ENCODE results near the gene CCL24. TPM values are rescaled to one million over a fixed set of nuclear protein-coding genes. Genes with fewer than 3 reads are reported as not detected.
"Not testable (repeated sequence)": the region's sequence is repeated elsewhere in the genome, so short reads cannot be mapped to it uniquely, and the experiment has no call there.

CCL24 gene
- total RNA-seq, 1 donor from 2014 or later = not detected

DNA sequence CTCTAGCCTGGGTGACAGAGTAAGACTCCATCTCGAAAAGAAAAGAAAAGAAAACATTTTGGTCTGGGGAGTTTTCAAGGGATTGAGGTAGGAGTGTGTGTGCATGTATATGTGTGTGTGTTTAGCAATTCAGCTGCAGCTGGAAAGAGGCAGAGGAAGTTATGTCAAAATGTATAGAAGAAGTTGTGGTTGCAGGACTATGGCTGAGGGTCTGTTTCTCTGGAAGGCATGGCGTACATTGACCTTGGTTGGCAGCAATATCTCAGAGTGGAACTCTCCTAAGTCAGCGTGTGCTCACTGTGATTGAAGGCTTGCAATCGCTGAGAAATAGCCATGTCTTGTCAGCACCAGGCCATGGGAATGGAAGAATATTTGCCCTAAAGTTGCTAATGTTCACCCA is 36.6 kb upstream of the CCL24 start:
- TF ChIP-seq, protein P1, sequence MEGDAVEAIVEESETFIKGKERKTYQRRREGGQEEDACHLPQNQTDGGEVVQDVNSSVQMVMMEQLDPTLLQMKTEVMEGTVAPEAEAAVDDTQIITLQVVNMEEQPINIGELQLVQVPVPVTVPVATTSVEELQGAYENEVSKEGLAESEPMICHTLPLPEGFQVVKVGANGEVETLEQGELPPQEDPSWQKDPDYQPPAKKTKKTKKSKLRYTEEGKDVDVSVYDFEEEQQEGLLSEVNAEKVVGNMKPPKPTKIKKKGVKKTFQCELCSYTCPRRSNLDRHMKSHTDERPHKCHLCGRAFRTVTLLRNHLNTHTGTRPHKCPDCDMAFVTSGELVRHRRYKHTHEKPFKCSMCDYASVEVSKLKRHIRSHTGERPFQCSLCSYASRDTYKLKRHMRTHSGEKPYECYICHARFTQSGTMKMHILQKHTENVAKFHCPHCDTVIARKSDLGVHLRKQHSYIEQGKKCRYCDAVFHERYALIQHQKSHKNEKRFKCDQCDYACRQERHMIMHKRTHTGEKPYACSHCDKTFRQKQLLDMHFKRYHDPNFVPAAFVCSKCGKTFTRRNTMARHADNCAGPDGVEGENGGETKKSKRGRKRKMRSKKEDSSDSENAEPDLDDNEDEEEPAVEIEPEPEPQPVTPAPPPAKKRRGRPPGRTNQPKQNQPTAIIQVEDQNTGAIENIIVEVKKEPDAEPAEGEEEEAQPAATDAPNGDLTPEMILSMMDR (IDR thresholded peaks at IDR 0.05; ENCODE audit: insufficient read depth, low read length, severe bottlenecking) = no peak
- FAIRE-seq (peak; percentile 13), DNase-seq (ENCODE audit: low read depth) (no peak)
- Histone ChIP-seq H3K27me3 (ENCODE audit: control insufficient read depth, insufficient read depth, low read length) (no peaks in the 10 kb centered on the region), H3K36me3 (ENCODE audit: control insufficient read depth, insufficient read depth, low read length) (no peaks in the 10 kb centered on the region), H3K4me3 (ENCODE audit: low read depth, low read length) (no peak overlapping the region)

DNA sequence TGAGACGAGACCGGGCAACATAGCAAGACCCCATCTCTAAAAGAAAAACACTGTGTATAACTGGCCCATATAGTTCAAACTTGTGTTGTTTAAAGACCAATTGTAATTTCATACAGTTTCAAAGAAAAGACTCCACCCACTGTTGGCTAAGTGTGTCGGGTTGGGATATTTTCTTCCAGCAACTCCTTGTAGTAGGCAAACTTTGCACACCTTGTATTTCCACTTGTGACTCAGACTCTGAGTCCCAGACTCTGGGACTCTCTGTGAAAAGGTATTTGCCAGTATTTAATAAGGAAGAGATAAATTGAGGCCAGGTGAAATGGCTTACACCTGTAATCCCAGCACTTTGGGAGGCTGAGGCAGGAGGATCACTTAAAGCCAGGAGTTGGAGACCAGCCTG is 36.0 kb upstream of the CCL24 start:
- FAIRE-seq (no peak), DNase-seq (ENCODE audit: low read depth) (peak; percentile 78)
- Histone ChIP-seq H3K27me3 (ENCODE audit: control insufficient read depth, insufficient read depth, low read length) (no peaks in the 10 kb centered on the region), H3K36me3 (ENCODE audit: control insufficient read depth, insufficient read depth, low read length) (no peaks in the 10 kb centered on the region), H3K4me3 (ENCODE audit: low read depth, low read length) (no peak overlapping the region)
- TF ChIP-seq, protein P1 (IDR thresholded peaks at IDR 0.05; ENCODE audit: insufficient read depth, low read length, severe bottlenecking) = no peak

DNA sequence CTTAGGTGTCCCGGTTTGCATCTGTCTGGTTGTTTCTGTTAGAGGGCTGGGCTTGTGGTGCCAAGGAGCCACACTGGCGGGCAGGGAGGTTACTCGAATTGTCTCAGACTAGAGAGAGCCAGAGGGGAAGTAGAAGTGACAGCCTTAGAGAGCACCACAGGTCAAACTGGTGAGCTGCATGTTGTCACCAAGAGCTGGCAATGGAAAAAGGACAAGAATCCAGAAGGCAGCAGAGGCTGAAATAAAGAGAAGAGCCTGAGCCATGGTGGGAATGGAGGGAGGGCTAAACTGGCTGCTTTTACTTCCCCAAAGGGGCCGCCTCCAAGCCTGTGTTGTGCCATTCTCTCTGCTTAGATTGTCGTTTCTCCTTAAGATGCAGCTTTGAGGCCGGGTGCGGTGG is 34.1 kb upstream of the CCL24 start:
- DNase-seq (ENCODE audit: low read depth) (no peak), FAIRE-seq (no peak)
- Histone ChIP-seq H3K27me3 (ENCODE audit: control insufficient read depth, insufficient read depth, low read length) (no peaks in the 10 kb centered on the region), H3K36me3 (ENCODE audit: control insufficient read depth, insufficient read depth, low read length) (no peaks in the 10 kb centered on the region), H3K4me3 (ENCODE audit: low read depth, low read length) (no peak overlapping the region)
- TF ChIP-seq, protein P1 (IDR thresholded peaks at IDR 0.05; ENCODE audit: insufficient read depth, low read length, severe bottlenecking) = no peak

DNA sequence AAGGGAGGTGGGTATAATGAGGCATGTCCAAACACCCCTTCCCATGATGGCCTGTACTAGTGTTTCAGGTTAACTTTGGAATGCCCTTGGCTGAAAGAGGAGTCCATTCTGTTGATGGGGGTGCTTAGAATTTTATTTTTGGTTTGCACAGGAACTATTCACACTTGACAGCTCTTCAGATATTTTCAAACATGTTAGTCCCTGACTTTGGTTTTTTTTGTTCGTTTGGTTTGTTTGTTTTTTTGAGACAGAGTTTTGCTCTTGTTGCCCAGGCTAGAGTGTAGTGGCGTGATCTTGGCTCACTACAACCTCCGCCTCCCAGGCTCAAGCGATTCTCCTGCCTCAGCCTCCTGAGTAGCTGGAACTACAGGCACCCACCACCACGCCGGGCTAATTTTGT is 31.5 kb upstream of the CCL24 start:
- not testable (repeated sequence) for H3K4me3 ChIP-seq (ENCODE audit: low read depth, low read length); FAIRE-seq; H3K36me3 ChIP-seq (ENCODE audit: control insufficient read depth, insufficient read depth, low read length); DNase-seq (ENCODE audit: low read depth); H3K27me3 ChIP-seq (ENCODE audit: control insufficient read depth, insufficient read depth, low read length)

DNA sequence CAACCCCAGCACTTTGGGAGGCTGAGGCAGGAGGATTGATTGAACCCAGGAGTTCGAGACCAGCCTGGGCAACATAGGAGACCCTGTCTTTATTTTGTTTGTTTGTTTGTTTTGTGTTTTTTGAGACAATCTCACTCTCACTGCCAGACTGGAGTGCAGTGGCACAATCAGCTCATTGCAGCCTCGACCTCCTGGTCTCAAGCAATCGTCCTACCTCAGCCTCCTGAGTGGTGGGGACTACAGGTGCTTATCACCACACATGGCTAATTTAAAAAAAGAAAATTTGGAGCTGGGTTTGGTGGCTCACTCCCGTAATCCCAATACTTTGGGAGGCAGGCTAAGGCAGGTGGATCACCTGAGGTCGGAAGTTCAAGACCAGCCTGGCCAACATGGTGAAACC is 30.6 kb upstream of the CCL24 start:
- FAIRE-seq (no peak), DNase-seq (ENCODE audit: low read depth) (no peak)
- TF ChIP-seq, protein P1 (IDR thresholded peaks at IDR 0.05; ENCODE audit: insufficient read depth, low read length, severe bottlenecking) = no peak
- Histone ChIP-seq H3K4me3 (ENCODE audit: low read depth, low read length) (no peak overlapping the region), H3K36me3 (ENCODE audit: control insufficient read depth, insufficient read depth, low read length) (no peaks in the 10 kb centered on the region), H3K27me3 (ENCODE audit: control insufficient read depth, insufficient read depth, low read length) (no peaks in the 10 kb centered on the region)

DNA sequence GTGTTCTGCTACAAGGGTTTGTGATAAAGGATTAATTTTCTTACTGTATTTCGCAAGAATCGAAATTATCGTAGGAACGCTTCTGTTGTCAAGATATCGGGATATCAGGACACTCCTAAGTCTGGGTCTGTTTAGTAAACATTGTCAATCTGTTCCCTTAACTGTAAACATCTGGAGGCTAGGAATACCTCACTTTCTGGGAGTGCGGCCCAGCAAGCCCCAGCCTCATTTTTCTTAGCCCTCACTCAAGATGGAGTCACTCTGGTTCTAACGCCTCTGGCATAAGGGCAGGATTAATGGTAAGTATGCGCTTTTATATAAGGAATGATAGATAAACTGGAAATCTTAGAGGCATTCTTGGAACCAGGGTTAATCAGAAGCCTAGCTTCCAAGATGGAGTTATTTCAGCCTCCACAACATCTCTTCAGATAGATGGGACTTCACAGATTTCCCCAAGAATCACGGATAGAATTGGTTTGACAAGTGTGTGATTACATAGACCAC is 30.1 kb upstream of the CCL24 start:
- FAIRE-seq (no peak), DNase-seq (ENCODE audit: low read depth) (no peak)
- no peaks in the 10 kb centered on the region for H3K27me3 ChIP-seq (ENCODE audit: control insufficient read depth, insufficient read depth, low read length)
- H3K4me3 ChIP-seq (ENCODE audit: low read depth, low read length) = no peak overlapping the region
- TF ChIP-seq, protein P1 (IDR thresholded peaks at IDR 0.05; ENCODE audit: insufficient read depth, low read length, severe bottlenecking) = no peak
- no peaks in the 10 kb centered on the region for H3K36me3 ChIP-seq (ENCODE audit: control insufficient read depth, insufficient read depth, low read length)

All from bronchial epithelial cell (primary cell).